ENCODE results near the gene CBX7.
A peak's percentile ranks its signal among the peaks of the same experiment; 100 is the strongest.

CBX7 gene

GRCh38 chr22:39147335-39148025 is 5.0 kb downstream of the CBX7 start:
- no peaks in the 10 kb centered on the region for H3K27me3 ChIP-seq (replicated peaks)
- no peak overlapping the region for H3K4me3 ChIP-seq (ENCODE audit: low read depth, low read length)
- H3K36me3 ChIP-seq (replicated peaks) = no peaks in the 10 kb centered on the region
- no peak for DNase-seq
- no peak overlapping the region for H3K27ac ChIP-seq
- in situ Hi-C loops (cut with HindIII; ENCODE audit: low pct_ligation_motif_present, low sequenced_read_pairs) = no loop called here
- TF ChIP-seq CTCF (IDR thresholded peaks at IDR 0.05; ENCODE audit: low read depth, low read length, missing control alignments) = no peak

GRCh38 chr22:39146256-39147101 is 6.0 kb downstream of the CBX7 start:
- no peaks in the 10 kb centered on the region for H3K27me3 ChIP-seq (replicated peaks)
- H3K36me3 ChIP-seq (replicated peaks) = no peaks in the 10 kb centered on the region
- TF ChIP-seq CTCF (IDR thresholded peaks at IDR 0.05; ENCODE audit: low read depth, low read length, missing control alignments) = no peak
- in situ Hi-C loops (cut with HindIII; ENCODE audit: low pct_ligation_motif_present, low sequenced_read_pairs) = no loop called here
- no peak for DNase-seq
- no peak overlapping the region for H3K27ac ChIP-seq
- H3K4me3 ChIP-seq (ENCODE audit: low read depth, low read length) = no peak overlapping the region

DNA sequence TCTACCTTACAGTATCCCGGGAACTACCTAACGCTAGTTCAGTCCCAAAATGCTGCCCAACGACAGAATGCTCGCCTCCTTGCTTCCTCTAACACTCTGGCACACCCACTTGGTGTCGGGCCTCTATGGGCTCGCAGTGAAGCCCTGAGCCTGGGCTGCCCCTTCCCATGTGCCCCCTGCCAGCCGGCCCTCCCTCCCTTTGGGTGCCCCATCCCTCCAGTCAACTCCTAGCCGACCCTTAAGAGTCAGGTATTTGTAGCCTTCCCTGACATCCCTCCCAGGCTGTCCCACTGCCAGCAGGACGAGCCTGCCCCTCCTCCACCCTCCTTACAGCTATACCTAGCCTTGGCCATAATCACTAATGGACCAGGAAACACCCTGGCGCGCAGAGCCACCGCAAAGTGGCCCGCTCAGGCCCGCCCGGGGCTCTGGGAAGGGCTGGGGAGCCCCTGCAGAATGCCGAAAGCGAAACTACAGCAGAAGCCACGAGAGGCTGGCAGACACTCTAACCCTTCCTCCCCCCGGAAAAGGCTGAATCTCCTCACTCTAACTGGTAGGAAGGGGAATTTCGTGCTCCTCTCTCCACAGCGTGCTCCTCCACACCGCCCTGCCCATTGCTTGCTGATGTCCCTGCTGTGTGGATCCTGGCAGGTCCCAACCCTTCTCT is 8.2 kb downstream of the CBX7 start:
- H3K4me3 ChIP-seq (ENCODE audit: low read depth, low read length) = peak overlapping the region; percentile 82
- TF ChIP-seq CTCF (IDR thresholded peaks at IDR 0.05; ENCODE audit: low read depth, low read length, missing control alignments) = no peak
- no peaks in the 10 kb centered on the region for H3K36me3 ChIP-seq (replicated peaks)
- H3K27me3 ChIP-seq (replicated peaks) = no peaks in the 10 kb centered on the region
- DNase-seq = peak; percentile 14
- in situ Hi-C loops (cut with HindIII; ENCODE audit: low pct_ligation_motif_present, low sequenced_read_pairs) = no loop called here
- no peak overlapping the region for H3K27ac ChIP-seq

DNA sequence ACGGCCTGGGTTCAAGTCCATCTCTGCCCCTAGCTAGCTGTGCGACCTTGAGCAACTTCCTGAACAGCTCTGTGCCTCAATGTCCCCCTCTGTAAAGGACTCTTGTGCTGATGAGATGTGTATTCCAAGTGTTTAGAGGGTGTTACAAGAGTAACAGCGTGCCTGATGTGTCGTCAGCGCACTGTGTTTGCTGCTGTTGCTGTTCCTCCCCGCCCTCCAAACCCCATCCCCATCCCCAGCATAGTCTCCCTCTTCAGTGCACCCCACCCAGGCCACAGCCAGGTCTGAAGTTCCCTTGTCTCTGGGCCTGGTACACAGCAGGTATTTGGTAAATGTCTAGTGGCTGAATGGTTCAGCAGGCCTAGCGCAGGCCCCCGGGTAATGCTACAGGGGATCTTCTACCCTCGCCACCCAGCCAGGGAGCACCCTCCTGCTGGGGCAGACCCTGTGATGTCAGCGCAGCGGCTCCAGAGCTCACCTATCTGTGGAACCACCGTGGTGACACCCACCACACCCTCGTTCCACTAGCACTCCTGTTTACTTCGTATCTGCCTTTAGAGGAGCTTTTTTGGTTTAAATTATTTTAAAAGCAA is 10.3 kb downstream of the CBX7 start:
- in situ Hi-C loops (cut with HindIII; ENCODE audit: low pct_ligation_motif_present, low sequenced_read_pairs) = no loop called here

GRCh38 chr22:39139933-39140332 is 12.5 kb downstream of the CBX7 start:
- in situ Hi-C loops (cut with HindIII; ENCODE audit: low pct_ligation_motif_present, low sequenced_read_pairs) = no loop called here
- TF ChIP-seq CTCF (IDR thresholded peaks at IDR 0.05; ENCODE audit: low read depth, low read length, missing control alignments) = no peak
- Histone ChIP-seq H3K27ac (no peak overlapping the region), H3K27me3 (replicated peaks) (no peaks in the 10 kb centered on the region), H3K4me3 (ENCODE audit: low read depth, low read length) (no peak overlapping the region), H3K36me3 (replicated peaks) (no peaks in the 10 kb centered on the region)
- DNase-seq = no peak

More for the DNA sequence above, 10.3 kb downstream of the CBX7 start:
- Histone ChIP-seq H3K4me3 (ENCODE audit: low read depth, low read length) (no peak overlapping the region), H3K27me3 (replicated peaks) (no peaks in the 10 kb centered on the region), H3K27ac (no peak overlapping the region), H3K36me3 (replicated peaks) (no peaks in the 10 kb centered on the region)
- TF ChIP-seq CTCF (IDR thresholded peaks at IDR 0.05; ENCODE audit: low read depth, low read length, missing control alignments) = no peak
- DNase-seq = no peak

Data from brain microvascular endothelial cell (primary cell).